AG04450 (cell line): Measurements from ENCODE around the gene CDKN3. TPM values are rescaled to one million over a fixed set of nuclear protein-coding genes. Genes with fewer than 3 reads are reported as not detected.

Experiments
- CTCF ChIA-PET: fragments of 300-600, 350-600 bp; formaldehyde crosslinking; extraction: SDS; loops from one replicate; lab custom pipeline; 2022; ENCODE audit warnings: antibody characterized with exemption, inconsistent platforms; lab: Charles Lee
- POLR2A ChIA-PET: fragments of 350-600 bp; formaldehyde crosslinking; extraction: SDS; loops from one replicate; lab custom pipeline; 2021; ENCODE audit warnings: antibody characterized with exemption, inconsistent platforms; lab: Yijun Ruan, JAX
- DNase-seq: peaks from one replicate; pipeline ENCODE4 v3.0.0-alpha.2; 2011; ENCODE audit warnings: low read depth, low spot score
- H3K27ac ChIP-seq: one replicate; pipeline ENCODE4 v1.5.1; 2012; ENCODE audit warnings: low read depth, low read length, control low read depth
- H3K27me3 ChIP-seq: one replicate; pipeline ENCODE4 v1.6.0; 2012; ENCODE audit warnings: low read length; ENCODE audit not compliant: control insufficient read depth, insufficient read depth
- H3K4me3 ChIP-seq: 2 replicates; pipeline ENCODE4 v1.5.1; 2011; ENCODE audit warnings: mild to moderate bottlenecking, low read depth, low read length, control low read depth
- H3K9me3 ChIP-seq: 2 replicates; pipeline ENCODE4 v1.5.1; 2012; ENCODE audit warnings: low read length; ENCODE audit not compliant: control insufficient read depth, insufficient read depth
- CTCF ChIP-seq: IDR thresholded peaks from 2 replicates; pipeline ENCODE4 v1.5.1; 2011; ENCODE audit warnings: low read depth, low read length, control low read depth, inconsistent platforms
- polyA plus RNA-seq: library from polyadenylated mRNA; depleted of rRNA; stranded (reverse); fragments of >200 nt; gene quantifications from 2 replicates; pipeline ENCODE4 v1.2.3, GENCODE V29; 2011

CDKN3 gene
- polyA plus RNA-seq, 1 experiment: 28.9 TPM

GRCh38 chr14:54349713-54350112, 47.1 kb upstream of the CDKN3 start:
- Histone ChIP-seq H3K4me3 (no peak overlapping the region), H3K27ac (no peak overlapping the region), H3K27me3 (peaks cover 10% of the 10 kb centered on the region), H3K9me3 (no peaks in the 10 kb centered on the region)
- DNase-seq: no peak
- CTCF ChIA-PET: interaction anchor here (0.6 to 3.1 kb wide), 10 partner anchors 7 to 811 kb away, joined by 3 to 54 read pairs (median 8); partner anchors contain the start of gene CDKN3
- POLR2A ChIA-PET: no interaction called here
- no peak for TF ChIP-seq CTCF

DNA sequence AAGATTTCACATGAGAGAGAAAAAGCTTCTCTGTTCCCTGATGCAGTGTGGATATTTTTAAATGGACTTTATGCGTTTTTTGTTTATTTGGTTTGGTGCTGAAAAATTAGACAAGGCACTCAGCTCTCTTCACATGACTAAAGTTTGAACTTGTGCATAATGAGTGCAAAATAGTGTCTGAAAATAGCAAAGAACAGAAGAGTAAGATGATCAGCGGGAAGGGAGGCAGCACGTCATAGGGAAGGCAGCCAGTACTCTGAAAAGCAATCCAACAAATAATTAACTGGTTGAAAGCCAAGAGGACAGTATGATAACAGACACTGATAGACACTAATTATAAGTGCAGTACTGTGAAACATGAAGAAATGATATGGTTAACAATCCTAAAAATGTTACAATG, 46.6 kb upstream of the CDKN3 start:
- Histone ChIP-seq H3K27ac (no peak overlapping the region), H3K27me3 (peaks cover 10% of the 10 kb centered on the region), H3K4me3 (no peak overlapping the region), H3K9me3 (no peaks in the 10 kb centered on the region)
- ChIA-PET CTCF (interaction anchor here (0.6 to 3.1 kb wide), 8 partner anchors 9 to 1418 kb away, joined by 4 to 14 read pairs (median 6); partner anchors contain the start of gene CDKN3), POLR2A (no interaction called here)
- no peak for TF ChIP-seq CTCF
- DNase-seq: no peak

DNA sequence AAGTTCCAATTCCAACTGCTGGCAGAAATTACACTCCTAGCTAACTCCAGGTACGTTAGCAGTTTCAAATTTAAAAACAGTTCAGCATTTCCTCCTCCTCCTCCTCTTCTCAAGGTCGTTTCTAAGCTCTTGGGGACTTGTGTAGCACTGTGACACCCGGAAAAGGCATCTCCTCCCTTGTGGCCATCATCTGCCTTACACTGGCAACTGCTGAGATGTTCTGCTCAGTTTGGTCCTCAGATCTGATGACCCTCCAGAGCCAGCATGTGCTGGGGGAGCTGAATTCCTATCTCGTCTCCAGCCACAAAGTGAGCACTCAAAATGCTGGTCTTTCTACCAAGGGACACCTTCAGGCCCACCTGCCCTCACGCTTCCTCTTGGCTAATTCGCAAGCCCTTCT, 43.5 kb upstream of the CDKN3 start:
- Histone ChIP-seq H3K4me3 (no peak overlapping the region), H3K27ac (no peak overlapping the region), H3K9me3 (no peaks in the 10 kb centered on the region), H3K27me3 (peaks cover 13% of the 10 kb centered on the region)
- ChIA-PET POLR2A (no interaction called here), CTCF (interaction anchor here (0.7 kb wide), 1 partner anchor 43 kb away, joined by 3 read pairs; the partner anchor contains the start of gene CDKN3)
- no peak for DNase-seq
- no peak for TF ChIP-seq CTCF

DNA sequence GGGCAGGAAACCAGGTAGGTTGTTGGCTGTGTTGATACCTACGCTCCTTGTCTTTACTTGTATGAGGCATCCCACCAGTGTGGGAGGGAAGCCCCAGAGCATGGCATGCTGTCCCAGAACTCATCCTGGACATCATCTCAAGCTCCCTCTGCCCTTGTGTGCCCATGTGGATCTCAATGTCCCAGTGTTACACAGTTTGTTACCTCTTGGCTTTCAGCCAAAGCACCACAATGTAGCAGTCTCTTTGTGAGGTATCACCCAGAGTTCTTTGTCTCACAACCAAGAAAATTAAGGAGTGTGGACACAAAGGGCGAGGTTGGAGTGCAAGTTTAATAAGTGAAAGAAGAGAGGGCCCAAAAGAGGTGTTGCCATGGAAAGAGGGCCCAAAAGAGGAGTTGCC, 43.1 kb upstream of the CDKN3 start:
- H3K9me3 ChIP-seq: no peaks in the 10 kb centered on the region
- H3K4me3 ChIP-seq: no peak overlapping the region
- POLR2A ChIA-PET: no interaction called here
- peaks cover 13% of the 10 kb centered on the region for H3K27me3 ChIP-seq
- DNase-seq: no peak
- no peak for TF ChIP-seq CTCF
- CTCF ChIA-PET: no interaction called here
- no peak overlapping the region for H3K27ac ChIP-seq

- Histone ChIP-seq H3K9me3 (no peaks in the 10 kb centered on the region), H3K27ac (no peak overlapping the region), H3K27me3 (peaks cover 13% of the 10 kb centered on the region), H3K4me3 (no peak overlapping the region)
- ChIA-PET POLR2A (no interaction called here), CTCF (no interaction called here)
- no peak for DNase-seq
- TF ChIP-seq CTCF: no peak
Measured at GRCh38 chr14:54354096-54354495, 42.7 kb upstream of the CDKN3 start.
